ENCODE results near the gene RBPJ. TPM values are rescaled to one million over a fixed set of nuclear protein-coding genes. Genes with fewer than 3 reads are reported as not detected.

Gene RBPJ
- total and polyA plus RNA-seq, 2 of the 8 experiments (the other 6 are each of a cell fraction or from before 2014, with no cell fraction given): 65.5 to 217 TPM

GRCh38 chr4:26319467-26319948 lies 1.3 kb upstream of the RBPJ start (continued):
- TF ChIP-seq, protein P1, sequence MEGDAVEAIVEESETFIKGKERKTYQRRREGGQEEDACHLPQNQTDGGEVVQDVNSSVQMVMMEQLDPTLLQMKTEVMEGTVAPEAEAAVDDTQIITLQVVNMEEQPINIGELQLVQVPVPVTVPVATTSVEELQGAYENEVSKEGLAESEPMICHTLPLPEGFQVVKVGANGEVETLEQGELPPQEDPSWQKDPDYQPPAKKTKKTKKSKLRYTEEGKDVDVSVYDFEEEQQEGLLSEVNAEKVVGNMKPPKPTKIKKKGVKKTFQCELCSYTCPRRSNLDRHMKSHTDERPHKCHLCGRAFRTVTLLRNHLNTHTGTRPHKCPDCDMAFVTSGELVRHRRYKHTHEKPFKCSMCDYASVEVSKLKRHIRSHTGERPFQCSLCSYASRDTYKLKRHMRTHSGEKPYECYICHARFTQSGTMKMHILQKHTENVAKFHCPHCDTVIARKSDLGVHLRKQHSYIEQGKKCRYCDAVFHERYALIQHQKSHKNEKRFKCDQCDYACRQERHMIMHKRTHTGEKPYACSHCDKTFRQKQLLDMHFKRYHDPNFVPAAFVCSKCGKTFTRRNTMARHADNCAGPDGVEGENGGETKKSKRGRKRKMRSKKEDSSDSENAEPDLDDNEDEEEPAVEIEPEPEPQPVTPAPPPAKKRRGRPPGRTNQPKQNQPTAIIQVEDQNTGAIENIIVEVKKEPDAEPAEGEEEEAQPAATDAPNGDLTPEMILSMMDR (IDR thresholded peaks at IDR 0.05; ENCODE audit: control extremely low read depth in 1 of 3, insufficient read depth in 1 of 3, low read depth in 1 of 3, low read length in 3 of 3): no peak
- TF ChIP-seq CREB1 (IDR thresholded peaks at IDR 0.05) (0 out of 2 replicates have a peak, but pooled peaks have one; percentile 6), EP300 (IDR thresholded peaks at IDR 0.05; ENCODE audit: borderline replicate concordance in 1 of 2, low read depth in 2 of 2, low read length in 2 of 2) (0 out of 3 replicates have a peak, but pooled peaks of 1 of the 2 experiments have one; percentile 5), KDM1A (IDR thresholded peaks at IDR 0.05; ENCODE audit: borderline replicate concordance, low read length) (peak; percentile 46; the same call in 1 of the 2 replicates), KDM4A (IDR thresholded peaks at IDR 0.05; ENCODE audit: low read depth, low read length, severe bottlenecking) (no peak), POU5F1 (IDR thresholded peaks at IDR 0.05; ENCODE audit: low read depth, low read length) (no peak), TAF1 (IDR thresholded peaks at IDR 0.05; ENCODE audit: low read depth, low read length) (peak; percentile 63; the same call in 1 of the 2 replicates), E2F6 (IDR thresholded peaks at IDR 0.05) (peak; percentile 49), POLR2A (IDR thresholded peaks at IDR 0.05; ENCODE audit: control extremely low read depth in 1 of 2, low read depth in 2 of 2, low read length in 2 of 2) (no peak; a peak in 1 of 3 replicates), POLR2AphosphoS5 (IDR thresholded peaks at IDR 0.05; ENCODE audit: low read depth, low read length) (peak; percentile 18; the same call in 1 of the 2 replicates), CHD1 (IDR thresholded peaks at IDR 0.05; ENCODE audit: low read depth, low read length) (no peak), SIN3A (conservative IDR thresholded peaks at IDR 0.05 in 1 of 2, IDR thresholded peaks at IDR 0.05 in 1 of 2; ENCODE audit: low read depth in 1 of 2, low read length in 2 of 2) (no peak), SP1 (IDR thresholded peaks at IDR 0.05; ENCODE audit: low read depth, low read length) (peak; percentile 92), GTF2F1 (IDR thresholded peaks at IDR 0.05; ENCODE audit: borderline replicate concordance, low read depth, low read length) (no peak), HDAC2 (IDR thresholded peaks at IDR 0.05; ENCODE audit: borderline replicate concordance in 1 of 2, low read depth in 2 of 2, low read length in 2 of 2) (peak in 1 of 2 experiments; percentile 99; a peak in 3 of 4 replicates)

All from H1 (cell line).